Measurements from ENCODE around the gene TCOF1. TPM values are rescaled to one million over a fixed set of nuclear protein-coding genes. Genes with fewer than 3 reads are reported as not detected.
"Not testable (repeated sequence)": the region's sequence is repeated elsewhere in the genome, so short reads cannot be mapped to it uniquely, and the experiment has no call there.

TCOF1 gene
- total RNA-seq, 2 donors from 2014 or later = 28.9 to 58.3 TPM

GRCh38 chr5:150411245-150411979 is 53.9 kb downstream of the TCOF1 start:
- WGBS = 77% methylated on average over 5 of the region's 5 CpGs
- no peak for DNase-seq (ENCODE audit: low spot score)

GRCh38 chr5:150412319-150413175 is 55.0 kb downstream of the TCOF1 start, which contains the start of gene CD74:
TSS of gene CD74 (minus strand) at chr5:150412910. CDS start at chr5:150412749, 161 bp downstream.
- peak; percentile 75 for TF ChIP-seq POLR2AphosphoS5 (IDR thresholded peaks at IDR 0.05)
- TF ChIP-seq POLR2A (IDR thresholded peaks at IDR 0.05) = peak; percentile 55
- TF ChIP-seq CTCF (IDR thresholded peaks at IDR 0.05) = no peak
- Histone ChIP-seq H3K27me3 (replicated peaks; ENCODE audit: insufficient read depth) (no peaks in the 10 kb centered on the region), H3K36me3 (no peaks in the 10 kb centered on the region), H3K4me1 (replicated peaks) (peaks cover 2% of the 10 kb centered on the region), H3K4me3 (peak within 1 kb of the TSS; percentile 29 to 34), H3K9me3 (no peaks in the 10 kb centered on the region), H3K27ac (peak within 1 kb of the TSS; percentile 65 to 70)
- peak; percentile 86 for DNase-seq (ENCODE audit: low spot score)
- WGBS = 9% methylated on average over 20 of the region's 20 CpGs
- intact Hi-C loops (cut with DNase I) = no loop called here

More at GRCh38 chr5:150411245-150411979, 53.9 kb downstream of the TCOF1 start:
- Histone ChIP-seq H3K4me1 (replicated peaks) (peaks cover 2% of the 10 kb centered on the region), H3K4me3 (peak overlapping the region; percentile 29 to 34), H3K36me3 (no peaks in the 10 kb centered on the region), H3K27me3 (replicated peaks; ENCODE audit: insufficient read depth) (no peaks in the 10 kb centered on the region), H3K27ac (peak overlapping the region; percentile 65 to 70), H3K9me3 (no peaks in the 10 kb centered on the region)
- intact Hi-C loops (cut with DNase I) = no loop called here
- TF ChIP-seq CTCF (IDR thresholded peaks at IDR 0.05) (no peak), POLR2AphosphoS5 (IDR thresholded peaks at IDR 0.05) (no peak), POLR2A (IDR thresholded peaks at IDR 0.05) (no peak)

- Histone ChIP-seq H3K4me1 (replicated peaks) (peaks cover 2% of the 10 kb centered on the region), H3K36me3 (no peaks in the 10 kb centered on the region), H3K9me3 (no peaks in the 10 kb centered on the region), H3K27ac (peak overlapping the region; percentile 65 to 70), H3K27me3 (replicated peaks; ENCODE audit: insufficient read depth) (no peaks in the 10 kb centered on the region), H3K4me3 (peak overlapping the region; percentile 29 to 34)
- DNase-seq (ENCODE audit: low spot score) = no peak
- 61% methylated on average over 12 of the region's 12 CpGs for WGBS
- TF ChIP-seq POLR2AphosphoS5 (IDR thresholded peaks at IDR 0.05) = no peak
- intact Hi-C loops (cut with DNase I) = no loop called here
These were observed 55.8 kb downstream of the TCOF1 start for GRCh38 chr5:150413176-150413901.

- 92% methylated on average over 16 of the region's 16 CpGs for WGBS
- H3K27ac ChIP-seq = peak overlapping the region in 1 of 2 donors; percentile 70
- H3K27me3 ChIP-seq (replicated peaks; ENCODE audit: insufficient read depth) = not testable (repeated sequence)
These were observed 56.6 kb downstream of the TCOF1 start for GRCh38 chr5:150413902-150414790.

GRCh38 chr5:150419630-150420270 is 62.3 kb downstream of the TCOF1 start:
- Histone ChIP-seq H3K36me3 (no peaks in the 10 kb centered on the region), H3K27me3 (replicated peaks; ENCODE audit: insufficient read depth) (no peaks in the 10 kb centered on the region), H3K4me1 (replicated peaks) (no peaks in the 10 kb centered on the region), H3K27ac (no peak overlapping the region), H3K9me3 (no peaks in the 10 kb centered on the region), H3K4me3 (no peak overlapping the region)
- TF ChIP-seq POLR2A (IDR thresholded peaks at IDR 0.05) (no peak), POLR2AphosphoS5 (IDR thresholded peaks at IDR 0.05) (no peak), CTCF (IDR thresholded peaks at IDR 0.05) (no peak)
- intact Hi-C loops (cut with DNase I) = no loop called here
- no peak for DNase-seq (ENCODE audit: low spot score)
- 72% methylated on average over 7 of the region's 7 CpGs for WGBS

More at GRCh38 chr5:150413902-150414790, 56.6 kb downstream of the TCOF1 start:
- H3K36me3 ChIP-seq; H3K4me1 ChIP-seq (replicated peaks); H3K9me3 ChIP-seq; DNase-seq (ENCODE audit: low spot score); H3K4me3 ChIP-seq; intact Hi-C loops (cut with DNase I): not testable (repeated sequence)

All from prostate gland (tissue), 2 donors.